GM18505 (cell line): ENCODE data around the gene KCNH6.

Experiments used
- ATAC-seq: cut with Tn5 transposase; IDR thresholded peaks from one replicate; pipeline ENCODE4 v1.9.1; 2021; ENCODE audit not compliant: unreplicated experiment
- POLR2A ChIP-seq: IDR thresholded peaks from 4 replicates; pipeline ENCODE4 v1.6.1; 2011; ENCODE audit warnings: borderline replicate concordance; ENCODE audit not compliant: insufficient read depth, insufficient read length; ENCODE audit errors: extremely low read depth

The KCNH6 gene

GRCh38 chr17:63529711-63530556, 6.8 kb downstream of the KCNH6 start:
- ATAC-seq, result no peak
- TF ChIP-seq POLR2A, result no peak

GRCh38 chr17:63530557-63531021, 7.4 kb downstream of the KCNH6 start:
- ATAC-seq, result no peak
- no peak for TF ChIP-seq POLR2A

GRCh38 chr17:63531022-63531965, 8.1 kb downstream of the KCNH6 start:
- TF ChIP-seq POLR2A, result no peak
- ATAC-seq, result no peak

DNA sequence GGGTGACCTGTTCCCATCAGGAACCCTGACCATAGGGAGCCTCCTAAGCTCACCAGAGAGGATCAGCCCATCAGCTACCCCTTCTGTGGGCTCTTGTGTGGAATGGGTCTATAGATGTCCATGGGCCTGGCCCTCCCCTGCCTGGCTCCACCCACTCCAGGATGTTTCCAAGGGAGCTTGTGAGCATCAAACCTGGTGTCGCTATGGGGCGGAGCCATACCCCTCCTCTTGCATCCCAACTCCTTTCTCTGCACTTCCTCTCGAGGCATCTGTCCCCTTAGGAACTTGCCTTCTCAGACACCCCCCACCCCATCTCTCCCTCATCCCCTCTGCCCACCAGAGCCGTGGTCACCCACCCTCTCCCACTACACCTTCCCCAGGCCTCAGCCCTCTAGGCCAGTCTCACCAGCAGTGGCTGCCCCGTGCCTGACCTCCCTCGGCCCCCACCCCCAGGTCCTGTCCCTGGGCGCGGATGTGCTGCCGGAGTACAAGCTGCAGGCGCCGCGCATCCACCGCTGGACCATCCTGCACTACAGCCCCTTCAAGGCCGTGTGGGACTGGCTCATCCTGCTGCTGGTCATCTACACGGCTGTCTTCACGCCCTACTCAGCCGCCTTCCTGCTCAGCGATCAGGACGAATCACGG, 10.4 kb downstream of the KCNH6 start:
- ATAC-seq, result no peak
- TF ChIP-seq POLR2A, result no peak

GRCh38 chr17:63534078-63534570, 11.0 kb downstream of the KCNH6 start:
- no peak for ATAC-seq
- TF ChIP-seq POLR2A, result no peak

DNA sequence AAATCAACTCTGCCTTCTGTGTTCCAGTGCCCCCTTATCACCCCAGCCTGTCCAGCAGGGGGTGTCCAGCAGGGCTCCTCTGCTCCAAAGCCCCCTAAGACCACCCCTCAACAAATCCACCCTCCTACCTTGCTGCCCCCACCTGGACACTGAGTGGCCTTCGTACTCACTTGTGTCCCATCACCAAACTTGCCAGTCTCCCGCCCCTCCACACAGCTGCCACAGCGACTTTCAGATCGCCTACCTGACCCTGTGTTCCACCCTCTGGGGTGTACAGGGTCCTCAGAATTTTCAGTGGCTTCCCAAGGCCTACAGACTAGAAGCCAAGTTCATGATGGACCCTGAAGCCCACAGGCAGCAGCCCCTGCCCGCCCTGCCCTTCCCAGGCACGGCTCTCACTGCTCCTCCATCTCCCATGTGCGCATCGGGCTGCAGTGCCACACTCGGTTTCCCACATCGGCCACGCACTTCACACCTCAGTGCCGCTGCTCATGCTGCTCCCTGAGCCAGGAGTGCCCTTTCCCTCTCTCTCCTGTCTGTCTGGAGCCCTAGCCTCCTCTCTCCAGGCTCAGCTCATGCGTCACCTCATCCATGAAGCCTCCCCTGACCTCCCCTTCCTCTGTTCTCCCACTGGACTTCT, 11.8 kb downstream of the KCNH6 start:
- ATAC-seq, result no peak
- no peak for TF ChIP-seq POLR2A

DNA sequence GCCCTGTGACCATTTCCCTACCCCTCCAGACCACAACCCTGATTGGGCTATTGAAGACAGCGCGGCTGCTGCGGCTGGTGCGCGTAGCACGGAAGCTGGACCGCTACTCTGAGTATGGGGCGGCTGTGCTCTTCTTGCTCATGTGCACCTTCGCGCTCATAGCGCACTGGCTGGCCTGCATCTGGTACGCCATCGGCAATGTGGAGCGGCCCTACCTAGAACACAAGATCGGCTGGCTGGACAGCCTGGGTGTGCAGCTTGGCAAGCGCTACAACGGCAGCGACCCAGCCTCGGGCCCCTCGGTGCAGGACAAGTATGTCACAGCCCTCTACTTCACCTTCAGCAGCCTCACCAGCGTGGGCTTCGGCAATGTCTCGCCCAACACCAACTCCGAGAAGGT, 12.5 kb downstream of the KCNH6 start:
- no peak for ATAC-seq
- TF ChIP-seq POLR2A, result no peak

- ATAC-seq, result no peak
- no peak for TF ChIP-seq POLR2A
Measured at GRCh38 chr17:63537001-63537400, 13.8 kb downstream of the KCNH6 start.

DNA sequence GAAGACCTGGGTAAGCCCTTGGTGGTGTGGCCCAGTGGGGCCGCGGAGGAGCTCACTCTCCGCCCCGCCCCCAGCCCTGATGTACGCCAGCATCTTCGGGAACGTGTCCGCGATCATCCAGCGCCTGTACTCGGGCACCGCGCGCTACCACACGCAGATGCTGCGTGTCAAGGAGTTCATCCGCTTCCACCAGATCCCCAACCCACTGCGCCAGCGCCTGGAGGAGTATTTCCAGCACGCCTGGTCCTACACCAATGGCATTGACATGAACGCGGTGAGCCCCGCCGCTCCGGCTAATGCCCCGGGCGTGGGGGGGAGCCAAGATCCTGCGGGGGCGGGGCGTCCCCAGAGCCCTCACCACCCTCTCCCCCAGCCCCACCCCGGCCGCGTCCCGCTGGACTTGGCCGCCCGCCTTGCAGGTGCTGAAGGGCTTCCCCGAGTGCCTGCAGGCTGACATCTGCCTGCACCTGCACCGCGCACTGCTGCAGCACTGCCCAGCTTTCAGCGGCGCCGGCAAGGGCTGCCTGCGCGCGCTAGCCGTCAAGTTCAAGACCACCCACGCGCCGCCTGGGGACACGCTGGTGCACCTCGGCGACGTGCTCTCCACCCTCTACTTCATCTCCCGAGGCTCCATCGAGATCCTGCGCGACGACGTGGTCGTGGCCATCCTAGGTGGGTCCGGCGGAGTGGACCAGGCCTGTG, 15.0 kb downstream of the KCNH6 start:
- no peak for TF ChIP-seq POLR2A
- no peak for ATAC-seq

DNA sequence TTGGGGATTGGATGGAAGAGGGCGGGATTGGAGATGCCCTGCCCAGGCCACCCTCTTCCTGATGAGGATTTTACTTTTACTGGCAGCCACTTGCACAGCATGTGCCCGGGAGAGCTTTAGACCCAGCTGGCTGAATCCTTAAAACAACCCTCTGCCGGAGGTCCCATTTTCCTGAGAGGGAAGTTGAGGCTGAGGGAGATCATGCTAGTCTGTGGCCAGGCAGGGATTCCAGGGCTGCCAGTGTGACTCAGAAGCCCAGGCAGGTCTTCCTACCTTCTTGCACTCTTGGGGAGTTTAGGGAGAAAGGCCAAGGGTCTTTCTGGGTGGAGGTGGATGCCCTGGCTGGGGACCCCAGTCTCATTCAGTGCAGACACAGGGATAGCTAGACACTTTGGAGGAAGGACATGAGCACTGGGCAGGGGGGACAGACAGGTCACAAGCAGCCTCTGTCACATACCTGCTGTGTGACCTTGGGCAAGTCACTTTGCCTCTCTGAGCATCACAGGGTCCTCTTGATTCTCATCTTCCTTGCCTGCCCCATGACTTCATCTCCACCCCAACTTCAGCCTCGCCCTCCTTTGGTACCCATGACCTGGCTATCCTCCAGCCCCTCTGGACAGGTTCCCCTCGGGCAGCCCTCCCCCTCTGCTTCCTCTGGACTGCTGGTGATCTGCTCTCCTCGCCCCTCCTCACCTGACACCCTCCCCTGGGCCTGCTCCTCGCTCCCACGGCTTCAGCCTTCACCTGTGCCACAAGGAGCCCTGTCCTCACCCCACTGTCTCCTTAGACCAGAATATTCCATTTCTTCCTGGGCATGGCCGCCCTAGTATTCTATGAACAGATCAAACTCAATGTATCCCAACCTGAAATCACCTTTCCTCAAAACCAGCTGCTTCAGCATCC, 15.8 kb downstream of the KCNH6 start:
- no peak for TF ChIP-seq POLR2A
- no peak for ATAC-seq

- no peak for TF ChIP-seq POLR2A
- ATAC-seq, result no peak
Measured at GRCh38 chr17:63540590-63540989, 17.4 kb downstream of the KCNH6 start.
